Natural killer cell (primary cell): ENCODE measurements around the gene SH3BP5L. TPM values are rescaled to one million over a fixed set of nuclear protein-coding genes. Genes with fewer than 3 reads are reported as not detected.

Source experiments
- ATAC-seq, 3 donors: fragments of 150-1000 bp in 2 of 3; fragments of 200-7000 bp in 1 of 3; cut with Tn5 transposase; 1 replicate in 1 of 3; 2 replicates in 2 of 3; pipeline ENCODE4 v1.10.0; 2021; ENCODE audit warnings: mild to moderate bottlenecking in 2 of 3, moderate library complexity in 2 of 3
- DNase-seq, 2 donors: peaks; one replicate each; pipeline versions ENCODE4 v3.0.0 to v3.0.0-alpha.2; 2013 to 2021; ENCODE audit warnings: mixed read lengths in 1 of 2
- H3K27ac ChIP-seq: one replicate; pipeline ENCODE4 v1.5.1; 2013; ENCODE audit warnings: mild to moderate bottlenecking, low read length
- H3K27me3 ChIP-seq: one replicate; pipeline ENCODE4 v1.6.1; 2013; ENCODE audit warnings: low read length; ENCODE audit not compliant: control insufficient read depth, insufficient read depth
- H3K36me3 ChIP-seq: one replicate; pipeline ENCODE4 v1.6.1; 2013; ENCODE audit warnings: low read length; ENCODE audit not compliant: control insufficient read depth, insufficient read depth
- H3K4me1 ChIP-seq: one replicate; pipeline ENCODE4 v1.6.1; 2013; ENCODE audit warnings: low read length; ENCODE audit not compliant: control insufficient read depth, insufficient read depth
- H3K4me3 ChIP-seq: one replicate; pipeline ENCODE4 v1.5.1; 2013; ENCODE audit warnings: low read length
- H3K9me3 ChIP-seq: one replicate; pipeline ENCODE4 v1.6.1; 2013; ENCODE audit warnings: low read length; ENCODE audit not compliant: control insufficient read depth, insufficient read depth
- H3K27ac Mint-ChIP-seq, 2 donors: one replicate each; pipeline ENCODE4 v1.8.0; 2022; ENCODE audit warnings: mild to moderate bottlenecking in 2 of 2, mixed read lengths in 2 of 2, moderate library complexity in 1 of 2
- H3K27me3 Mint-ChIP-seq, 2 donors: one replicate each; pipeline ENCODE4 v1.8.0; 2022; ENCODE audit warnings: low read depth in 2 of 2, mixed read lengths in 2 of 2
- H3K36me3 Mint-ChIP-seq: one replicate; pipeline ENCODE4 v1.8.0; 2022; ENCODE audit warnings: mixed read lengths
- H3K4me1 Mint-ChIP-seq, 2 donors: one replicate each; pipeline ENCODE4 v1.8.0; 2022; ENCODE audit warnings: mixed read lengths in 2 of 2
- H3K4me3 Mint-ChIP-seq: one replicate; pipeline ENCODE4 v1.8.0; 2022; ENCODE audit warnings: mild to moderate bottlenecking, moderate library complexity, mixed read lengths
- H3K9me3 Mint-ChIP-seq, 2 donors: one replicate each; pipeline ENCODE4 v1.8.0; 2022; ENCODE audit warnings: mixed read lengths in 2 of 2
- CTCF ChIP-seq: fragments of 200-600 bp; IDR thresholded peaks from one replicate; pipeline ENCODE4 v1.8.0; 2022; ENCODE audit warnings: antibody characterized with exemption
- WGBS: methylation state at CpG from one replicate; pipeline ENCODE4 v1.1.7; 2013; ENCODE audit warnings: missing lambda C conversion rate; ENCODE audit not compliant: insufficient coverage; 5-methylcytosine and 5-hydroxymethylcytosine counted together
- intact Hi-C: fragments of 100-400 bp; cut with micrococcal nuclease; formaldehyde crosslinking; loops from one replicate; pipeline ENCODE4 v1.14.2; 2022
- total RNA-seq, 4 donors: library from RNA; stranded (reverse); fragments of 120-200 nt in 1 of 4; gene quantifications; one replicate each; pipeline versions ENCODE4 v1.2.3 to v1.2.4, GENCODE V29; 2013 to 2022

SH3BP5L gene
- total RNA-seq, 3 donors from 2014 or later (not counting 1 experiment from before 2014, with no cell fraction given) = 19.0 to 27.5 (median 22.9) TPM

DNA sequence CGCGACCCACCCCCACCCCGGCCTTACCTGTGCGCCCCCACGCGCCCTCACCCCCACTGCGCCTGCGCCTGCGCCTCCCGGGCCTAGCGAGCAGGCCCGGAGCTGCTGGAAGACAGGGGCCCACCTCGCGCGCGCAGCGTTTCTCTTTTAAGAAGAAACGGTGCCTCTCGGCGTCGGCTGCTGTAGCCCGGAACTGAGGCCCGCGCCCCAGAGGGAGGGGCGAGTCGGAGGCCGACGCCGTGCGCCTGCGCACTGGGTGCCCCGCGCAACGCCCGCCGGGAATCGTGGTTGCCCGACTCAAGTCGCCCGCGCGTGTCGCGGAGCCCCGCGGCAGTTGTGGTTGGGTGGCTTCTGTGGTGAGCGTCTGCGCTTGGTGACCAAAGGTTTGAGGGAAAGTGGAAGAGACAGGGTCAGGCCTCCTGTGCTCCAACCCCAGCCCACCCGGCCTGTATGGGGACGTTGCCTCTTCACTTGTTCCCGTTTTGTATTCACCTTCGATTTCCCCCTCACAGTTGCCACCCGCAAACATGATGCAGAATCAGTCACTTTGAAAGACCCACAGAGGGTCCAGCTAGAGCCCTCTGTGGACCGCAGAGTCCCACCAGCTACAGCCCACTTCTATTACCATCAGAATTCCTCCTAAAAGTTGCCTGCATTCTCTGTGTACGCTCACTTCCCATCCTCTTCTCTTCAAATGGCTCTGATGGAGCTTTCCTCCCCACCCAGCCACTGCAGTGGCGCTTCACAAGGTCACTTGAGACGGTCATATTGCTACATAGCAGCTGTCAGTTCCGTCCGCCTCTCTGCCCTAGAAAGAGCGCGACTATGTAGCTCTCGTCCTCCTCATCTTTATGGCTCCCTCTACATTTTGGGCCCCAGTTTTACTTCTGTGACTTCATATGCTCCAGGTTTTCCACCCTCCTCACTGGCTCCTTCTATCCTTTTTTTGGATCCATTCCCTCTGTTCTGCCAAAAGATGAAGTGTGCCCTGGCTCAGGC lies 33.5 kb upstream of the SH3BP5L start, which contains the start of gene ZNF692:
ZNF692 (minus strand) TSS at position 195 of the 999 bp plus-strand sequence. CDS start 776 bp downstream, outside the sequence.
- no peaks in the 10 kb centered on the region for H3K27me3 Mint-ChIP-seq
- Histone ChIP-seq H3K4me1 (peaks cover 64% of the 10 kb centered on the region), H3K4me3 (peak within 1 kb of the TSS; percentile 66), H3K9me3 (no peaks in the 10 kb centered on the region), H3K27ac (peak within 1 kb of the TSS; percentile 92), H3K36me3 (peaks cover 3% of the 10 kb centered on the region), H3K27me3 (no peaks in the 10 kb centered on the region)
- ATAC-seq = peak; percentile 85 to 94 (median 88)
- peak within 1 kb of the TSS; percentile 90 to 94 for H3K27ac Mint-ChIP-seq
- DNase-seq = peak; percentile 95 to 98
- peak within 1 kb of the TSS; percentile 86 for H3K4me3 Mint-ChIP-seq
- TF ChIP-seq CTCF = peak; percentile 5
- no peaks in the 10 kb centered on the region for H3K9me3 Mint-ChIP-seq
- 8% methylated on average over 62 of the region's 62 CpGs for WGBS
- intact Hi-C loops = loop anchor here (1.0 kb wide), 4 partner anchors 15 to 47 kb away; partner anchors contain the start of genes PGBD2 and ZNF672
- peaks cover 47 to 60% of the 10 kb centered on the region in 2 donors for H3K4me1 Mint-ChIP-seq
- H3K36me3 Mint-ChIP-seq = no peaks in the 10 kb centered on the region

- WGBS = under 1% methylated on average over 45 of the region's 45 CpGs
- peaks cover 39 to 51% of the 10 kb centered on the region in 2 donors for H3K4me1 Mint-ChIP-seq
- TF ChIP-seq CTCF = peak; percentile 25
Measured at GRCh38 chr1:248858096-248858890, 32.6 kb upstream of the SH3BP5L start.

DNA sequence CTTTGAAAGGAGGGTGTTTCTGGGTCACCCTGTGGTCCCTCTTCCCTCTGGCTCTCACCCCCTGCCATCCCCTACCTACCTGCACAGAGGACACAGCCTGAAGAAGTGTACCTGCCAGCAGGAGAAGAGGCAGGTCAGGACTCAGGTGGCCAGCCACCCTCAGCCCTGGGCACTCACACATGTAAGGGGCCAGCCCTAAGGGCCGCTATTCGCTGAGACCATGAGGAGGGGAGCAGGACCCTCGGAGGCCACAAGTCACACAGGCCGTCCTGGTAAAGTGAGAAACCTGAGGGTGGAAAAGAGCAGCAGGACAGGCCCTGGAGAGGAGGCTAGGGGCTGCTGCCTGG lies 32.0 kb upstream of the SH3BP5L start:
- TF ChIP-seq CTCF = no peak
- H3K27ac Mint-ChIP-seq = peak overlapping the region; percentile 90 to 94

More at GRCh38 chr1:248858096-248858890, 32.6 kb upstream of the SH3BP5L start:
- no peaks in the 10 kb centered on the region for H3K27me3 ChIP-seq
- ATAC-seq (peak; percentile 41 to 64 (median 46)), DNase-seq (peak; percentile 36 to 47)
- peaks cover 68% of the 10 kb centered on the region for H3K4me1 ChIP-seq
- peak overlapping the region; percentile 92 for H3K27ac ChIP-seq
- no peaks in the 10 kb centered on the region for H3K9me3 ChIP-seq
- H3K36me3 Mint-ChIP-seq = no peaks in the 10 kb centered on the region
- H3K27me3 Mint-ChIP-seq = no peaks in the 10 kb centered on the region
- peak overlapping the region; percentile 53 for H3K4me3 ChIP-seq
- intact Hi-C loops = loop anchor here (1.0 kb wide), 2 partner anchors 20 to 32 kb away; partner anchors contain the start of gene ZNF672
- peak overlapping the region; percentile 90 to 94 for H3K27ac Mint-ChIP-seq
- H3K36me3 ChIP-seq = peaks cover 3% of the 10 kb centered on the region
- H3K4me3 Mint-ChIP-seq = peak overlapping the region; percentile 86
- H3K9me3 Mint-ChIP-seq = no peaks in the 10 kb centered on the region

More for the DNA sequence above, 32.0 kb upstream of the SH3BP5L start:
- Histone ChIP-seq H3K27ac (no peak overlapping the region), H3K27me3 (no peaks in the 10 kb centered on the region), H3K4me3 (peak overlapping the region; percentile 53), H3K4me1 (peaks cover 68% of the 10 kb centered on the region), H3K9me3 (no peaks in the 10 kb centered on the region), H3K36me3 (peaks cover 3% of the 10 kb centered on the region)
- intact Hi-C loops = loop anchor here (1.0 kb wide), 2 partner anchors 19 to 31 kb away; partner anchors contain the start of gene ZNF672
- Mint-ChIP-seq H3K4me3 (peak overlapping the region; percentile 86), H3K36me3 (no peaks in the 10 kb centered on the region), H3K4me1 (peaks cover 35 to 46% of the 10 kb centered on the region in 2 donors), H3K27me3 (no peaks in the 10 kb centered on the region), H3K9me3 (no peaks in the 10 kb centered on the region)
- DNase-seq = no peak
- no peak for ATAC-seq
- 20% methylated on average over 4 of the region's 4 CpGs for WGBS
